GM11168 (cell line): Measurements from ENCODE around the gene EEPD1.
"Not testable (repeated sequence)": the region's sequence is repeated elsewhere in the genome, so short reads cannot be mapped to it uniquely, and the experiment has no call there.

Source experiments
- in situ Hi-C: fragments of 300-500 bp; cut with MboI; formaldehyde crosslinking; loops from one replicate; pipeline ENCODE4 v1.12.0; 2022; ENCODE audit warnings: low sequenced_read_pairs; ENCODE audit not compliant: unreplicated experiment

EEPD1 gene

GRCh38 chr7:36209814-36210183 lies 56.7 kb downstream of the EEPD1 start:
- in situ Hi-C loops, result no loop called here

- in situ Hi-C loops, result no loop called here
Measured at GRCh38 chr7:36210291-36210922, 57.4 kb downstream of the EEPD1 start.

DNA sequence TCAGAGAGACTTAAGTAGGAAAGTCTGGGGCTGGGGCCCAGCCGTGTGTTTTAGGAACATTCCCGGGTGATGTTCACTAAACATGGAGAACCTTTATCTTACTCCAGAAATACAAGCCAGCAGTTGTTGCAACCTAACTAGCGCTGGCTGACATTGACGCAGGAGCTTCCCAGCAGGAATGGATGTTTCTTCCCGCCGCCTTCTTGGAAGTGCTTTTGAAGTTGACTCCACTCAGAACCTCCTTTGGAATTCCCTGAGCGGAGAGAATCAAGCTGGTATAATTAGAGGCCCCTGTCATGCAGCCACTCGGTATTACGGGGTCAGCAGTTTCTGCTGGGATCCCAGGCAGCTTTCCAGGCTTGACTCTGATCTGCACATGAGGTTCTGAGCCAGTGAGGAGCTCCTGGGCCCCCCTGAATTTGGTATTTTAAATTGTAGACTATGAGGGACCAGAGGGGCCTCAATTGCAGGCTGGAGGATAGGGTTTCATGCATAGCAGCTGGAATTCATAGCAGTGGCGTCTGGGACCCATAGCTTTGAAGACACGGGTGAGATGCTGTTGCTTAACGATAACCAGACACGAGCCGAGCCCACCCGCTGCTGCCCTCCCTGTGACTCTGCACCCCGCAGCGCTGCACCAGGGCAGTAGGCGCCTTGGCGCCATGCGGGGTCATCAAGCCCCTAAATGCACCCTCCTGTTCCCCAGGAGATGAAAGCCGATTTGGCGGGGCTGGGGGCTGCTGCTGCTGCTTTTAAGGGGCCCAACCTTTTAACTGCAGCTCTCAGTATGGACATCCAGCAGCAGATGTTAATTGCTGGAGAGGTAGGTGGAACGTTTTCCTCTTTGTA lies 61.8 kb downstream of the EEPD1 start:
- in situ Hi-C loops, result no loop called here

GRCh38 chr7:36215457-36215765 lies 62.4 kb downstream of the EEPD1 start:
- in situ Hi-C loops, result no loop called here

DNA sequence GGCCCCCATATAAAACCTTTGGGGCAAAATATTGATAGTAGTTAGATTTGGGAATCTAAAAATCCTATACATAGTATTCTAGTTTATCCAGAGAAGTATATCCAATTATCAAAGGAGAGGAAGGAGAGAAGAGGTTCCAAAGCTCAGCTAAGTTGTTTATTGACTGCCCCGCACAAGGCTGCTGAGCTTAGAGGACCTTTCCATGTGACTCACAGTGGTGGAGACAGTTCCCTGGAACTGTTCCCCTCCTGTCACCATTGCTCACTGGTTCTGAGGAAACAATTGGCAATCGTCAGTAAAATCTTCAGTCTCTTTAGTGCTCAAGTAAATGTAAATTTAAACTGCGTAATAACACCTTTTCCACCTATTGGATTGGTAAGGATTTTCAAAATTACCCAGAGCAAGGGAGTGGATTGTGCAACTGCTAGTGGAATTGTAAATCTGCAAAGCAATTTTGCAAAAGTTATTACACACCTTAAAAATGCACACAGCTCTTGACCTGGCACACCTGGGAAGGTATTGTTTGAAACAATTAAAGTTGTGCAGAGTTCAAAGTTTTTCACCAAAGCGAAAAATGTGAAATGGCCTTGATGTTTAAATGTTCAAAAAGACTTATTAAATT lies 63.1 kb downstream of the EEPD1 start:
- in situ Hi-C loops, result no loop called here

DNA sequence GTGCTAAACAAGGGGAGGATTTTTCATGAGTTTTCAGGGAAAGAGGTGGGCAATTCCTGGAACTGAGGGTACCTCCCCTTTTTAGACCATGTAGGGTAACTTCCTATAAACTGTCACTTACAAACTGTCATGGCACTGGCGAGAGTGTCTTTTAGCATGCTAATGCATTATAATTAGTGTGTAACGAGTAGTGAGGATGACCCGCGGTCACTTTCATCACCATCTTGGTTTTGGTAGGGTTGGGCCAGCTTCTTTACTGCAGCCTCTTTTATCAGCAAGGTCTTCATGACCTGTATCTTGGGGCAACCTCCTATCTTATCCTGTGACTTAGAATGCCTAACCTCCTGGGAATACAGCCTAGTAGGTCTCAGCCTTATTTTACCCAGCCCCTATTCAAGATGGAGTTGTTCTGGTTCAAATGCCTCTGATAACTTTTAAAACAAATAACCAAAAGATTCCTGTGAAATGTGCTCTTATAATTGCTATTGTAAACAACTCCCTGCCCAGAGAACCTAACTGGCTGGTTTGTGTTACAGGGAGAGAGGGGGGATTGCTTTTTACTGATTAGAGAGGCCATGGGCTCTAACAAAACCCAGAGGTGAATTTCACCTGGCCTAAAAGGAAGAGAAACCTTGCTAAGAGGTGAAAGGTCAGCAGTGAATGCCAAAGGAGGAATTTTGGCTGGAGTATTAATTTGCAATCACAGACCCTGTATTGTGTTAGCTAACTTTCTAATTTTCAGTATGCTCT lies 64.3 kb downstream of the EEPD1 start:
- in situ Hi-C loops, result no loop called here

DNA sequence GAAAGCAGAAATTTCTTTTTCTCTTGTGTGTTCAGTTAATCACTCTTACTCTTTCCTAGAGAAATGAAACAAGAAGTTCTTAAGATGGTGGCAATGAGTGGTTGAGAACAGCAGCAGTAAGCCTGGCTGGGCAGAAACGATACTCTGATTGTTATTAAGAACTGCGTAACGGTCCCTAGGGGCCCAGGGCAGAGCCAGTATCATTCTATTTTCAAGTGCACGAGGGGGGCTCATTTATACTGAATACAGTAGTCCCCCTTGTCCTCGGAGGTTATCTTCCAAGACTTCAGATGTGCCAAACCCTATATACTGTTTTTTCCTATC lies 64.9 kb downstream of the EEPD1 start:
- in situ Hi-C loops, result no loop called here

- in situ Hi-C loops, result no loop called here
Measured at GRCh38 chr7:36219429-36219828, 66.4 kb downstream of the EEPD1 start.

GRCh38 chr7:36223851-36224250 lies 70.8 kb downstream of the EEPD1 start:
- in situ Hi-C loops, result no loop called here

DNA sequence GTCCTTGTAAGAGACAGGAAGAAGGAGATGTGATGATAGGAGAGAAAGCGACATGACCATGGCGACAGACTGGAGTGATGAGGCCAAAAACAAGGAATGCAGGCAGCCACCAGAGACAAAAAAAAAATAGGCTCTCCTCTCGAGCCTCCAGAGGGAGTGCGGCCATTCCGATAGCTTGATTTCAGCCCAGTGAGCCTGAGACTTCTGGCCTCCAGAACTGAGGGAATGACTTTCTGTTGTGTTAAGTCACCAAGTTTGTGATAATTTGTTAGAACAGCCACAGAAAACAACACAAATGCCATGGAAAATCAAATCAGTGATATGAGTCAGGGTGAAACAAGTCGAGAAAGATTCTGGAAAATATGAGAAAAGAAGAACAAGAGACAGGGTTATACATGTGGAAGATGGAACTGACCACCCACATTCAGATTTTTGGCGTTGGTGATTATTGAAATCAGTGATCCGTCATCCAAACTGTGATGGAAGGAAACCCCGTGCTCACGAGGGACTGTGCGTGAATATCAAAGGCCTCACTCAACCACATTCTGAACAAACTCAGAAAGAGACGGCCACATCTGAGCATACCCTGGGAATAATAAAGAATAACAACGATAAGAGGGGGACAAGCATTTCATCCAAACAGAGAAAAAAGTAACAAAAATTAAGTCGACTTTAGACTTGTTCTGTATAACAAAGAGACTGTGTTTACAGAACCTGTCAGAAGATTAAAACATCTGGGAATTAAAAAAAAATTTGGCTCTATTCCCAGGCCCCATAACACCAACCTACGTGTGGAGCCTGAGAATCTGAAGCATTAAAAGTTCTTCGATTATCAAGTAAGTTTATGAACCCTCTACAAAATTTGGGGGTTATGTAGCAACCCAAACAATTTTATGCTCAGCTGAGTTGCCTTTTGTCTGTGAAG lies 72.1 kb downstream of the EEPD1 start:
- in situ Hi-C loops, result no loop called here

- in situ Hi-C loops, result no loop called here
Measured at GRCh38 chr7:36226151-36226550, 73.1 kb downstream of the EEPD1 start.

DNA sequence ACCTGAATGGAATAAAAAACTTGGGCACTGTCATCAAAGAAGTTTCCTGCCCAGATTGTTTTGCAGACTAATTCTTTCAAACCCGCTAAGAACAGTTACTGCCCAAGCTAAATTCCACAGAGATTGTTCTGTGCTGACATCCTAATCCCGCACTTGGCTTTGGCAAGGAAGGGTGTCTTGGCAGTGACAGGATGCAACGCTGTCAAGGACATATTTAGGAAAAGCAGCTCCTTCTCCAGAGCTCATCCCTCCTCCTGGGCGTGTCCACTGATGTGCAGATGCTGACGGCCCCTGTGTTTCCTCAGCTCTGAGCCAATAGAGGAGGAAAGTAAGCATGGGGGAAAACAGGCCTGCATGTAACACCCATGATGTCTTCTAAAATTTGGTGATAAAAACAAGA lies 74.2 kb downstream of the EEPD1 start:
- in situ Hi-C loops, result no loop called here

GRCh38 chr7:36228039-36228438 lies 75.0 kb downstream of the EEPD1 start:
- in situ Hi-C loops, result no loop called here

DNA sequence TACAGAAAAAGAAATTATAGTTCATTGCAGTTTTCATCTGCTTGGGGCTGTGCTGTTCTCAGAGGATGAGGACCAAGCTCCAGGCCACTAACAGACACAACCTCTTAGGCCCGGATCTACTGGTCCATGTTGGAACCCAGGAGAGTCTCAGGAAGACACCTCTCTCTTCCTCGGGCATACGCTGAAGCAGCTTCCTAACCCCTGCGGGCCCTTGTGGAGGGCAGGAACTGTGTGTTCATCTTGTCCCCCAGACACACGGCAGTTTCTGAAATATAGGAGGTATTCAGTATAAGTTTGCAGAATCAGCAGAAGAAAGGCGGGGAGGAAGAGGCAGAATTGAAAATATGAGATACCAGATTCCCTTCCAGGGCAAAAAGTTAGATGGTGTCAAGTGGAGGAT lies 78.4 kb downstream of the EEPD1 start:
- in situ Hi-C loops, result no loop called here

DNA sequence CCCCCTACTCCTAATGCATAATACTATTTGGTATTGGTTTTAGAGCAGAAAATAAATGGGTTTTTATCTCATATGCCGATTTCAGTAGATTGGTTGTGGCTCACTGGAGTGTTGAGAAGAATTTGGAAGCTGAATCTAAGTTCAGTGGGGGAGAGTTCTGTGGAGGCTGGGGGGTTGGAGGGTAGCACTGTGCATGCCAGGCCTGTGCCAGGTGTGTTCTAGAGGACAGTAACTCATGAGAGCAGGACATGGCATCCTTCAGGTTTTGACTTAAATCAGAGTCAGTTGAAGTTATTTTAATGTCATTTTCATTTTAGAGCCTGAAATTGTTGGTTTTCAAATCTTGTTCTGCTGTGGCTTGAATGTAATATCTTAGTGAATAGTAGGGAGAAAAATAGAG lies 79.5 kb downstream of the EEPD1 start:
- in situ Hi-C loops, result no loop called here

GRCh38 chr7:36232971-36233550 lies 80.0 kb downstream of the EEPD1 start:
- in situ Hi-C loops, result no loop called here

DNA sequence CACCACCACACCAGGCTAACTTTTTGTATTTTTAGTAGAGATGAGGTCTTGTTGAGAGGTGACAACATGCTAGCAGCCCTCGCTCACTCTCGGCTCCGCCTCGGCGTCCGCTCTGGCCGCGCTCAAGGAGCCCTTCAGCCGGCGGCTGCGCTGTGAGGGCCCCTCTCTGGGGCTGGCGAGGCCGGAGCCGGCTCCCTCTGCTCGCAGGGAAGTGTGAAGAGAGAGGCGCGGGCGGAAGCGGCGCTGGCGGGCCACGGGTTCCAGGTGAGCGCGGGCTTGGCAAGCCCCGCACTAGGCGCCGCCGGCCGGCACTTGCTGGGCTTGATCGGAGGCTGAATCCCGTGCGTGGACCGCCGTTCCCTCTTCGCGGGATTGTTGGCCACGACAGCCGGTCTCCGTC lies 83.0 kb downstream of the EEPD1 start:
- in situ Hi-C loops, result no loop called here

GRCh38 chr7:36238138-36238537 lies 85.1 kb downstream of the EEPD1 start:
- in situ Hi-C loops, result no loop called here

GRCh38 chr7:36243356-36243755 lies 90.3 kb downstream of the EEPD1 start:
- in situ Hi-C loops, result not testable (repeated sequence)

GRCh38 chr7:36244001-36244400 lies 90.9 kb downstream of the EEPD1 start:
- in situ Hi-C loops, result not testable (repeated sequence)
